ENCODE results near the gene APCDD1.

Gene APCDD1

GRCh38 chr18:10431680-10432079 is 22.8 kb upstream of the APCDD1 start:
- DNase-seq (ENCODE audit: low spot score): no peak

GRCh38 chr18:10432781-10433180 is 21.7 kb upstream of the APCDD1 start:
- DNase-seq (ENCODE audit: low spot score): no peak

GRCh38 chr18:10436160-10436559 is 18.3 kb upstream of the APCDD1 start:
- DNase-seq (ENCODE audit: low spot score): no peak

GRCh38 chr18:10437837-10438236 is 16.6 kb upstream of the APCDD1 start:
- DNase-seq (ENCODE audit: low spot score): no peak

- no peak for DNase-seq (ENCODE audit: low spot score)
These were observed 14.5 kb upstream of the APCDD1 start for GRCh38 chr18:10439898-10440297.

- no peak for DNase-seq (ENCODE audit: low spot score)
These were observed 13.6 kb upstream of the APCDD1 start for GRCh38 chr18:10440884-10441283.

GRCh38 chr18:10441472-10441871 is 13.0 kb upstream of the APCDD1 start:
- DNase-seq (ENCODE audit: low spot score): no peak

- DNase-seq (ENCODE audit: low spot score): peak; percentile 96
These were observed 11.9 kb upstream of the APCDD1 start for GRCh38 chr18:10442551-10442971.

GRCh38 chr18:10443001-10443400 is 11.4 kb upstream of the APCDD1 start:
- no peak for DNase-seq (ENCODE audit: low spot score)

- no peak for DNase-seq (ENCODE audit: low spot score)
These were observed 10.0 kb upstream of the APCDD1 start for GRCh38 chr18:10444314-10445006.

- DNase-seq (ENCODE audit: low spot score): no peak
These were observed 5.0 kb upstream of the APCDD1 start for GRCh38 chr18:10449396-10449795.

- DNase-seq (ENCODE audit: low spot score): no peak
These were observed 3.4 kb upstream of the APCDD1 start for GRCh38 chr18:10450986-10451385.

GRCh38 chr18:10453261-10453805 is 1.1 kb upstream of the APCDD1 start:
- DNase-seq (ENCODE audit: low spot score): peak; percentile 46

- peak; percentile 49 for DNase-seq (ENCODE audit: low spot score)
These were observed 484 bp downstream of the APCDD1 start for GRCh38 chr18:10454681-10455557.

- no peak for DNase-seq (ENCODE audit: low spot score)
These were observed 1.5 kb downstream of the APCDD1 start for GRCh38 chr18:10455726-10456453.

GRCh38 chr18:10456718-10457117 is 2.3 kb downstream of the APCDD1 start:
- DNase-seq (ENCODE audit: low spot score): no peak

GRCh38 chr18:10457128-10457527 is 2.7 kb downstream of the APCDD1 start:
- DNase-seq (ENCODE audit: low spot score): no peak

- DNase-seq (ENCODE audit: low spot score): no peak
These were observed 3.3 kb downstream of the APCDD1 start for GRCh38 chr18:10457767-10458166.

GRCh38 chr18:10458691-10459090 is 4.3 kb downstream of the APCDD1 start:
- DNase-seq (ENCODE audit: low spot score): no peak

GRCh38 chr18:10459587-10459986 is 5.2 kb downstream of the APCDD1 start:
- no peak for DNase-seq (ENCODE audit: low spot score)

GRCh38 chr18:10460414-10461018 is 6.1 kb downstream of the APCDD1 start:
- no peak for DNase-seq (ENCODE audit: low spot score)

- DNase-seq (ENCODE audit: low spot score): no peak
These were observed 7.6 kb downstream of the APCDD1 start for GRCh38 chr18:10461989-10462388.
